ENCODE data around the gene ARAP3.

The ARAP3 gene

GRCh38 chr5:141608557-141608956, 73.5 kb downstream of the ARAP3 start:
- H3K4me3 Mint-ChIP-seq = no peak overlapping the region
- peaks cover 37% of the 10 kb centered on the region for H3K36me3 Mint-ChIP-seq
- peak overlapping the region; percentile 85 for H3K27ac Mint-ChIP-seq
- ATAC-seq = no peak
- H3K4me1 Mint-ChIP-seq = peaks cover 88% of the 10 kb centered on the region
- no peaks in the 10 kb centered on the region for H3K27me3 Mint-ChIP-seq
- no peaks in the 10 kb centered on the region for H3K9me3 Mint-ChIP-seq

GRCh38 chr5:141608046-141608445, 74.0 kb downstream of the ARAP3 start:
- no peak overlapping the region for H3K4me3 Mint-ChIP-seq
- H3K9me3 Mint-ChIP-seq = no peaks in the 10 kb centered on the region
- no peaks in the 10 kb centered on the region for H3K27me3 Mint-ChIP-seq
- H3K36me3 Mint-ChIP-seq = peaks cover 32% of the 10 kb centered on the region
- ATAC-seq = no peak
- peak overlapping the region; percentile 85 for H3K27ac Mint-ChIP-seq
- H3K4me1 Mint-ChIP-seq = peaks cover 83% of the 10 kb centered on the region

GRCh38 chr5:141605523-141606277, 76.3 kb downstream of the ARAP3 start:
- H3K4me1 Mint-ChIP-seq = peaks cover 78% of the 10 kb centered on the region
- ATAC-seq = peak; percentile 100
- H3K9me3 Mint-ChIP-seq = no peaks in the 10 kb centered on the region
- H3K4me3 Mint-ChIP-seq = peak overlapping the region; percentile 45
- peaks cover 20% of the 10 kb centered on the region for H3K36me3 Mint-ChIP-seq
- H3K27me3 Mint-ChIP-seq = no peaks in the 10 kb centered on the region
- peak overlapping the region; percentile 85 for H3K27ac Mint-ChIP-seq

GRCh38 chr5:141603923-141604717, 77.9 kb downstream of the ARAP3 start:
- H3K4me3 Mint-ChIP-seq = peak overlapping the region; percentile 33
- no peaks in the 10 kb centered on the region for H3K27me3 Mint-ChIP-seq
- peaks cover 15% of the 10 kb centered on the region for H3K36me3 Mint-ChIP-seq
- peaks cover 81% of the 10 kb centered on the region for H3K4me1 Mint-ChIP-seq
- H3K9me3 Mint-ChIP-seq = no peaks in the 10 kb centered on the region
- ATAC-seq = no peak
- peak overlapping the region; percentile 65 for H3K27ac Mint-ChIP-seq
